ENCODE measurements around the gene GAN.

GAN gene

DNA sequence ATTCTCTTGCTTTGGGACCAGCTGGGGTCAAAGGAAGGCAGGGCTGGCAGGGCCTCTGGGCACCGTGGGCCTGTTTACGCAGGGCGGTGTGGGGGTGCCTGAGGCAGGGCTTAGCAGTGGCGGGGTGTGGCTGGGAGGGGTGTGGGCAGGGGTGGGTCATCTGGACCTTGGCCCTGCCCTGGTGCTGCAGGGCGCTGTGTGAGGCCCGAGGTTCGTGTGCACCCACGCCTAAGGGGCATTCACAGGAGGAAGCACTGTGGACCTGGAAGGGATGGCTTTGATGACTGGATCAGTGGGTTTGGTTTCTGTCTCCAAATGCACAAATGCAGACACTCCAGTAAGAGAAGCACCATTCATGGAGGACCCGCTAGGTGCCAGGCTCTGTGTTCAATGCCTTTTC, 39.0 kb upstream of the GAN start:
- H2AFZ ChIP-seq (ENCODE audit: low read depth, low read length), result no peak overlapping the region
- H3K9me3 ChIP-seq (ENCODE audit: insufficient read depth, low read length), result no peaks in the 10 kb centered on the region
- H3K79me2 ChIP-seq (ENCODE audit: low read length), result no peaks in the 10 kb centered on the region
- TF ChIP-seq, protein P1, sequence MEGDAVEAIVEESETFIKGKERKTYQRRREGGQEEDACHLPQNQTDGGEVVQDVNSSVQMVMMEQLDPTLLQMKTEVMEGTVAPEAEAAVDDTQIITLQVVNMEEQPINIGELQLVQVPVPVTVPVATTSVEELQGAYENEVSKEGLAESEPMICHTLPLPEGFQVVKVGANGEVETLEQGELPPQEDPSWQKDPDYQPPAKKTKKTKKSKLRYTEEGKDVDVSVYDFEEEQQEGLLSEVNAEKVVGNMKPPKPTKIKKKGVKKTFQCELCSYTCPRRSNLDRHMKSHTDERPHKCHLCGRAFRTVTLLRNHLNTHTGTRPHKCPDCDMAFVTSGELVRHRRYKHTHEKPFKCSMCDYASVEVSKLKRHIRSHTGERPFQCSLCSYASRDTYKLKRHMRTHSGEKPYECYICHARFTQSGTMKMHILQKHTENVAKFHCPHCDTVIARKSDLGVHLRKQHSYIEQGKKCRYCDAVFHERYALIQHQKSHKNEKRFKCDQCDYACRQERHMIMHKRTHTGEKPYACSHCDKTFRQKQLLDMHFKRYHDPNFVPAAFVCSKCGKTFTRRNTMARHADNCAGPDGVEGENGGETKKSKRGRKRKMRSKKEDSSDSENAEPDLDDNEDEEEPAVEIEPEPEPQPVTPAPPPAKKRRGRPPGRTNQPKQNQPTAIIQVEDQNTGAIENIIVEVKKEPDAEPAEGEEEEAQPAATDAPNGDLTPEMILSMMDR (IDR thresholded peaks at IDR 0.05; ENCODE audit: low read depth, low read length), result no peak
- no peak for TF ChIP-seq EZH2phosphoT487 (IDR thresholded peaks at IDR 0.05; ENCODE audit: low read depth)
- H3K36me3 ChIP-seq (replicated peaks; ENCODE audit: low read depth, low read length), result no peaks in the 10 kb centered on the region
- no peak overlapping the region for H3K27ac ChIP-seq (ENCODE audit: low read length)
- H3K4me3 ChIP-seq (ENCODE audit: low read length), result no peak overlapping the region
- H3K9ac ChIP-seq (ENCODE audit: low read length), result no peak overlapping the region
- no peaks in the 10 kb centered on the region for H4K20me1 ChIP-seq (ENCODE audit: insufficient read depth, low read length)
- H3K4me1 ChIP-seq (ENCODE audit: low read length), result peaks cover 10% of the 10 kb centered on the region
- no peak overlapping the region for H3K4me2 ChIP-seq (ENCODE audit: low read length)
- no peaks in the 10 kb centered on the region for H3K27me3 ChIP-seq (ENCODE audit: low read depth, low read length)

DNA sequence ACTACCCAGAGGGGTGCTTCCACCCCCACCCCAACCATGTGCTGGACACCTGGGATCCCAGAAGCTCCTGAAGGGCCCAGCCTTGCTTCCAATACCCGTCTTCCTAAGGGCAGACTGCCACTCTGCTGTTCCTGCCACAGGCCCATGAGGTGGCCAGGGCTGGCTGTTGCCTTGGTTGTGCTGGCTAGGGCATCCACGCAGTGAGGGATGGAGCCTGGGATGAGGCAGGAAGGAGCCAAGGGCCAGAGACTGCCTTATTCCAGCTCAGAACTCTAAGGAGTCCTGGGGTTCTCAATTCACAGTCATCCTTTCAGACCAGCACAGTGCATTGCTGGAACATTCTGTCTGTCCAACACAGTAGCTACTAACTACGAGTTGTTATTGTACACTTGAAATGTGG, 38.4 kb upstream of the GAN start:
- Histone ChIP-seq H3K4me3 (ENCODE audit: low read length) (no peak overlapping the region), H3K27ac (ENCODE audit: low read length) (no peak overlapping the region), H3K27me3 (ENCODE audit: low read depth, low read length) (no peaks in the 10 kb centered on the region), H3K4me1 (ENCODE audit: low read length) (peaks cover 10% of the 10 kb centered on the region), H3K79me2 (ENCODE audit: low read length) (no peaks in the 10 kb centered on the region), H2AFZ (ENCODE audit: low read depth, low read length) (no peak overlapping the region), H3K9ac (ENCODE audit: low read length) (no peak overlapping the region), H3K4me2 (ENCODE audit: low read length) (no peak overlapping the region), H3K9me3 (ENCODE audit: insufficient read depth, low read length) (no peaks in the 10 kb centered on the region), H3K36me3 (replicated peaks; ENCODE audit: low read depth, low read length) (no peaks in the 10 kb centered on the region), H4K20me1 (ENCODE audit: insufficient read depth, low read length) (no peaks in the 10 kb centered on the region)
- TF ChIP-seq, protein P1 (IDR thresholded peaks at IDR 0.05; ENCODE audit: low read depth, low read length), result no peak
- TF ChIP-seq EZH2phosphoT487 (IDR thresholded peaks at IDR 0.05; ENCODE audit: low read depth), result no peak

DNA sequence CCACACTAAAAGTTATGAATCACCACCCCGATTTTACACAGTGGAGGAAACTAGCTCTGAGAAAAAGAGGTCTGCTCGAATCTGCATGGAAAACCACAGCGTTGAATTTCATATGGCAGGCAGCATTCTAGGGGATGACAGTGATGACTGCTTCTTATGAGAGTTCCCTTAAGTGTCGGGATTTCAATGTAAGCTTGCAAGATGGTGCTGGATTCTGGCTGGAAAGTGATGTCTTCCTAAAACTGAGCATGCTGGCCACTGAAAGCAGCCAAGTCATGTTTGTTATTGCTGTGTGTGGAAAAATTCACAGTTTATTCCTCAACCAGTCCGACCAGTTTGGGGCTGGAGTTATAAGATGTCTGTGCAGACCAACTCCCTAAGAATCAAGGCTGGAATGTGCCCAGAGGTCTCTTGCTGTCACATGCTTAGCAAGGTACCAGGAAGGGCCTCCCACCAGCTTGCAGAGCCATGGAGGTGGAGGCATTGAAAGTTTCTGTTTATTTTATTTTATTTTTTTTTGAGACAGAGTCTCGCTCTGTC, 37.2 kb upstream of the GAN start:
- Histone ChIP-seq H4K20me1 (ENCODE audit: insufficient read depth, low read length) (no peaks in the 10 kb centered on the region), H3K4me2 (ENCODE audit: low read length) (no peak overlapping the region), H3K4me1 (ENCODE audit: low read length) (peaks cover 10% of the 10 kb centered on the region), H3K4me3 (ENCODE audit: low read length) (no peak overlapping the region), H3K79me2 (ENCODE audit: low read length) (no peaks in the 10 kb centered on the region), H3K27me3 (ENCODE audit: low read depth, low read length) (no peaks in the 10 kb centered on the region), H2AFZ (ENCODE audit: low read depth, low read length) (no peak overlapping the region), H3K27ac (ENCODE audit: low read length) (no peak overlapping the region), H3K9me3 (ENCODE audit: insufficient read depth, low read length) (no peaks in the 10 kb centered on the region), H3K9ac (ENCODE audit: low read length) (no peak overlapping the region), H3K36me3 (replicated peaks; ENCODE audit: low read depth, low read length) (no peaks in the 10 kb centered on the region)
- no peak for TF ChIP-seq EZH2phosphoT487 (IDR thresholded peaks at IDR 0.05; ENCODE audit: low read depth)
- TF ChIP-seq, protein P1 (IDR thresholded peaks at IDR 0.05; ENCODE audit: low read depth, low read length), result no peak

DNA sequence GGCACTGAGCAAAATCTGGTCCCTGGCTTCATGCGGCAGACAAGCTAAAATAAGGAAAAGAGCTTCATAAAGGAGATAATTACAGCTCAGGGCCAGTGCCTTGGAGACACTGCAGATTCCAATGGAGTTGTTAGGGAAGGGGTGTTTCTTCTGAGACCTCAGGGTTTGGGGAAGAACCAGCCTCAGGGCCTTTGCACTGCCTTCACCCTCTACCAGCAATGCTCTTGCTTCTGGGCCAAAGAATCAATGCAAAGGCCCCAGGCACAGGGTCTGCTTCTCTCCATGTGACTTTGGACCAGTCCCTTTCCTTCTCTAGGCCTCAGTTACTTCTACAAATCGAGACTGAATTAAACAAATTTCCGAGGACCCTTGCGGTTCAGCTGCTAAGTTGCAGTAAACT, 36.2 kb upstream of the GAN start:
- H3K4me2 ChIP-seq (ENCODE audit: low read length), result no peak overlapping the region
- no peak for TF ChIP-seq EZH2phosphoT487 (IDR thresholded peaks at IDR 0.05; ENCODE audit: low read depth)
- TF ChIP-seq, protein P1 (IDR thresholded peaks at IDR 0.05; ENCODE audit: low read depth, low read length), result no peak

More for the DNA sequence above, 36.2 kb upstream of the GAN start:
- no peaks in the 10 kb centered on the region for H4K20me1 ChIP-seq (ENCODE audit: insufficient read depth, low read length)
- H3K36me3 ChIP-seq (replicated peaks; ENCODE audit: low read depth, low read length), result no peaks in the 10 kb centered on the region
- H3K4me3 ChIP-seq (ENCODE audit: low read length), result no peak overlapping the region
- H3K9ac ChIP-seq (ENCODE audit: low read length), result no peak overlapping the region
- H2AFZ ChIP-seq (ENCODE audit: low read depth, low read length), result no peak overlapping the region
- H3K9me3 ChIP-seq (ENCODE audit: insufficient read depth, low read length), result no peaks in the 10 kb centered on the region
- no peak overlapping the region for H3K27ac ChIP-seq (ENCODE audit: low read length)
- H3K27me3 ChIP-seq (ENCODE audit: low read depth, low read length), result no peaks in the 10 kb centered on the region
- peaks cover 9% of the 10 kb centered on the region for H3K4me1 ChIP-seq (ENCODE audit: low read length)
- no peaks in the 10 kb centered on the region for H3K79me2 ChIP-seq (ENCODE audit: low read length)

All from OCI-LY3 (cell line).